Right lobe of liver (tissue), 4 donors: ENCODE results near the gene LY6G5C.

Experiments
- CTCF ChIP-seq, 4 donors: fragments of 200-600 bp in 3 of 4; fragments of 450-650 bp in 1 of 4; IDR thresholded peaks; one replicate each; pipeline versions ENCODE4 v1.5.1 to v1.8.0; 2016 to 2022; ENCODE audit warnings: antibody characterized with exemption in 4 of 4, mild to moderate bottlenecking in 2 of 4
- POLR2A ChIP-seq: fragments of 450-650 bp; IDR thresholded peaks from one replicate; pipeline ENCODE4 v1.6.1; 2017; ENCODE audit warnings: antibody characterized with exemption, mild to moderate bottlenecking
- donor health status: DM: no; HTN: no; CAD: no.
- donor health status: DM: no; HTN: no; CAD: no.
- donor health status: DM: no; HTN: yes; CAD: no.

- TF ChIP-seq CTCF (IDR thresholded peaks at IDR 0.05): no peak
- no peak for TF ChIP-seq POLR2A
These were observed 38.1 kb upstream of the LY6G5C start for GRCh38 chr6:31719001-31719400.
